ENCODE measurements around the gene TMEM270.
A peak's percentile ranks its signal among the peaks of the same experiment; 100 is the strongest.
"Not testable (repeated sequence)": the region's sequence is repeated elsewhere in the genome, so short reads cannot be mapped to it uniquely, and the experiment has no call there.

The TMEM270 gene

DNA sequence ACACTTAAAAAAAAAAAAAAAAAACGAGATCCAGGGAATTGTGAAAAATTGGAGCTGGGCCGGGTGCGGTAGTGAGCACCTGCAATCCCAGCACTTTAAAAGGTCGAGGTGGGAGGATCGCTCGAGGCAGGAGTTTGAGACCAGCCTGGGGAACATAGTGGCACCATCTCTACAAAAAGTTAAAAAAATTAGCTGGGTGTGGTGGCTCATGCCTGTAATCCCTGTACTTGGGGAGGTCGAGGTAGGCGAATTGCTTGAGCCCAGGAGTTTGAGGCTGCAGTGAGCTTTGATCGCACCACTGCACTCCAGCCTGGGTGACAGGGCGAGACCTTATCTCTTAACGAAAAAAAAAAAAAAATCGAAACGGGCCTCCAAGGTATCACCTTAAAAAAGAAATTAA, 28.2 kb upstream of the TMEM270 start:
- DNase-seq (ENCODE audit: low spot score), result no peak

DNA sequence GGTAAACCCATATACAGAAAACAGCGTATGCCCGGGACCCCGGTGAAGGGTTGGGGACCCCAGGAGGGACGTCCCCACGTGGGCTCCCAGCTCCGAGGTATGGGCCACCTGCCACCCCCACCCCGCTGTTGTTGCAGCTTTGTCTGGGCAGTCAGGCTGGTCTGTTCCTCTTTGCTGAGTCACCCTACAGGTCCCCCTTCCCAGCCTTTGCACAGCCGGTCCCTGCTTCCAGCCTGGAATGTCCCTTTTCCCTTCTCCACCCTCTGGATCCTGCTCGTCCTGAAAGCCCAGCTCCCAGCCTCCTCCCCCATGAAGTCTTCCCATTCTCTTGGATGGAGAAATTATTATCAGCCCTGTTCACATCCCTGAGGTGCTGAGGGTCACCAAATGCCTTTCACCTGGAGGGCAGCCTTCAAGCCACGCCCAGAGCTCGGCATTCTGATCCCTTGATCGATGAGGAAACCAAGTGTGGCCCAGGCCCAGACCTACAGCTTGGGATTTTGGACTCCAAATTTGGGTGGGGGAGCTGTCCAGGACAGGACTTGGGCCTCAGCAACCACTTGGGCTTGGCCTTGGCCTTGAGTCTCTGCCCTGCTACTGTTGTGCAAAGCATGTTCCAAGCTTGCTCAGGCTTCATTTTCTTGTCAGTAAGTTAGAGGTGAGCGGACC, 27.6 kb upstream of the TMEM270 start:
- no peak for DNase-seq (ENCODE audit: low spot score)

DNA sequence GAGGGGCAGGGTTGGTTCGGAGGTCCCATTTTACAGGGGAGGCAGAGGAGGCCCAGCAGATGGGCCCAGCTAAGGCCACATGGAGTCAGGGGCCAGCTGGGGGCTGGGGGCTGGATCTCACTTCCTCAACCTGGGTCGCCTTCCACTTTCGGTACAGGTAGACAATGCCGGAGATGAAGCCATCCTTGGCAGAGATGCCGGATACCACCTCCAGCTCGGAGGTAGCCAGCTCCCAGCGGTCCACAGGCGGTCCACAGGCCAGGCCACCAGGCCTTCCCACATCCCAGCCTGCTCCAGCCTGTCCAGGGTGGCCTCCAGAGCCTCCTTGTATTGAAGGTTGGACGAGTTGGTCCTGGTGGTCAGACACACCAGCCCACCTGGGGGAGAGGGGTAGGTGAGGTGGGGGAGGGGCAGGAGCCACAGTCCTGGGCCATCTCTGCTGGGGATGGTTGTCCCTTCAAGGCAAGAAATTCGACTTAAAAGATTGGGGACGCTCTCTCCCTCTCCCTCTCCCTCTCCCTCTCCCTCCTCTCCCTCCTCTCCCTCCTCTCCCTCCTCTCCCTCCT, 26.2 kb upstream of the TMEM270 start:
- DNase-seq (ENCODE audit: low spot score), result no peak

DNA sequence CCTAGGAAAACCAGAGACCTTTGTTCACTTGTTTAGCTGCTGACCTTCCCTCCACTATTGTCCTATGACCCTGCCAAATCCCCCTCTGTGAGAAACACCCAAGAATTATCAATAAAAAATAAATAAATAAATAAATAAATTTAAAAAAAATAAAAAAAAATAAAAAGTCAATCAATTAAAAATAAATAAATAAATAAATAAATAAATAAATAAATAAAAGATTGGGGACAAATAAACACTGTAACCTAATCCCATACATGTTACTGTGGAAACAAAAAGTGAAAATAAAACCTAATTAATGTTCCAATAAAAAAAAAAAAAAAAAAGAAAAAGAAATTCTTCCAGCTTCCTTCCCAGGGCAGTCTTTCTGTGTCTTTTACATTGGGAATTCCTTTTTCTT, 23.8 kb upstream of the TMEM270 start:
- DNase-seq (ENCODE audit: low spot score), result not testable (repeated sequence)

DNA sequence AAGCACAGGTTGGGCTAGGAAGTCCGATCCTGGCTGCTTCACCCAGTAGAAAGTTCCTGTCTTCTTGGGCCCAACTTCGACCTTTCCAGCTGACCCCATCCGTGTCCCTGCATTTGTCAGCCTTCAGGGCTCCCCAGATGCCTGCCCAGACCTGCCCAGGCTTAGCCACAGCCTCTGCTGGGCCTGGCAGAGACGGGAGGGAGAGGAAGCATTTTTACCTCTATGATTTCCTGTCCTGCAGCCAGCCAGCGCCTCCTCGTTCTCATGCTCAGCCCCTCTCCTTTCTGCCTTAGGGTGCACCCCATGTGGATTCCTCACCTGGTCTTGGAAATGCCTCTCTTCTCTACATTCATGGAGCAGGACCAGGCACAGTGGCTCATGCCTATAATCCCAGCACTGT, 22.3 kb upstream of the TMEM270 start:
- no peak for DNase-seq (ENCODE audit: low spot score)

DNA sequence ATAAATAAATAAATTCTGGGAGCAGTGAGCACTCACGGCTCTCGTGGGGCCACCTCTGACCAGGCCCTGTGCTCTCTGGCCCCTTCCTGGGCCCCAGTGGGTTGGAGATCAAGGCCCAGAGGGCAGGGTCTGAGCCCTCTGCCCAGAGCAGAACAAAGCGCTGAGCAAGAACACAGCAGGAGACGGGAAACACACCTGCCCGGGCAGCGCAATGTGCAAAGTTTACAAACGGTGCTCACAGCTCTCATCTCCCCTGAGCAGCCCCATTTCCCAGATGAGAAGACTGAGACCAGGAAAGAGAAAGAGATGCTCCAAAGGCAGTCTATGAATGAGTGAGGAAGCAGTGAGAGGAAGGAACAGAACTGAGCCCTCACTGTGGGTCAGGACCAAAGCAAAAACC, 21.7 kb upstream of the TMEM270 start:
- no peak for DNase-seq (ENCODE audit: low spot score)

DNA sequence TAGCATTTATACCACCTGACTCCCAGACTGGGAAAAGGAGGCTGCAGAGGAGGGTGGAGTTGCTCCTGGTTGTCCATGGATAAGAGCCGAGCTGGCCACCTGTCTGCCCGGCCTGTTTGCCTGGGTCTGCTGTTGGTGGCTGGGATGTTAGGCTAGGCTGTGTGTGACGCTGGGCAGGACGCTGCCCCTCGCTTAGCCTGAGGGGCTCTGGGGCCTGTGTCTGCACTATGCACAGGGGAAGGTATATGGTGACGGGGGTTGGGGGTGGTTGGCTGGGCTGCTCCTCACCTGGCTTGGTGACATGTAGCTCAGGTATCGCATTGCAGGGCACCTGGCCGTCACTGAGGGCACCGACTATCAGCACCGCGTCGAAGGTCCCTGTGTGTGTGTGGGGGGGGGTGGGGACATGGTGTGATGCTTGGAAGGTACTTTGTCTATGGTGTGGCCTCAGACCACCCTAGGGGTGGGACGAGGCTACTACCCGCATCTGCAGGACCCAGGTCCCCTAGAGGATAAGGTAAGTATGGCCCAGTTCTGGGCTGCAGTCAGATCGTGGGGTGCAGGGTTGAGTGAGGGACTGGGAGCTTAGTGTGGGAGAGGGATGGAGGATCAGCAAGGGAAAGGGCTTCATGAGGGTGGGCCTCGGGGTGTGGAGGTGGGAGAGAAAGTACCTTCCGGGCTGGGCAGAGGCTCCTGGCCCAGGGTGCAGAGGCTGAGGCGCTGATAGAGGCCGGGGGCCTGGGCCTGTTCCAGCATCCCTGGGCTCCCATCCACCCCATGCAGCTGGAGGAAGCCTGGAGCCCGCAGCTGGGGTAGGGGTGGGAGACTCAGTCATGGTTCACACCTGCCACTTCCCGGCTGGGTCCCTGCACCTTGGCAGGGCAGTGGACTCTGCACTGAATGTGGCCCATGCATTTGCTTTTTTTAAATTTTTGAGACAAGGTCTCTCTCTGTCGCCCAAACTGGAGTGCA, 20.9 kb upstream of the TMEM270 start:
- DNase-seq (ENCODE audit: low spot score), result peak; percentile 68

DNA sequence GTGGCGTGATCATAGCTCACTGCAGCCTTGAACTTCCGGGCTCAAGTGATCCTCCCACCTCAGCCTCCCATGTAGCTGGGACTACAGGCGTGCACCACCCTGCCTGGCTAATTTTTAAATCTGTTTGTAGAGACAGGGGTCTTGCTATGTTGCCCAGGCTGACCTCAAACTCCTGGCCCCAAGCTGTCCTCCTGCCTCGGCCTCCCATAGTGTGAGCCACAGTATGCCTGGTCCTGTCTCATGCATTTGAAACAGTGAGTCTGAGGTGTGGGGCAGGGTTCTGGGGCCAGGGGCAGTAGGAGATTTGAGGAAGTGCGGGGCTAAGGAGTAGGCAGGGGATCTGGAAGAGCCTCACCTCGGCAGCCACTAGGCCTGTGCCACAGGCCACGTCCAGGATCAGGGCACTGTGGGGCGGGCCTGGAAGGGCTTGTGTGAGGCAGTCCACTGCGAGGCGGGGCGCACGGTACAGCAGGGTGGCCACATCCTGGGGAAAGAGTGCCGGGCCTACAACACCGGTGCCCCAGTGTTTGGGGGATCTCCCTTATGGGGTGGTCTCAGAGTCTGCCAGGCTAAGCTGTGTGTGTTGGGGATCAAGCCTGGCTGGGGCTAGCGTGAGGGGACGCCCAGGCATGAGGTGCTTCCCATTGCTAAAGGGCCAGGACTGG, 20.1 kb upstream of the TMEM270 start:
- no peak for DNase-seq (ENCODE audit: low spot score)

DNA sequence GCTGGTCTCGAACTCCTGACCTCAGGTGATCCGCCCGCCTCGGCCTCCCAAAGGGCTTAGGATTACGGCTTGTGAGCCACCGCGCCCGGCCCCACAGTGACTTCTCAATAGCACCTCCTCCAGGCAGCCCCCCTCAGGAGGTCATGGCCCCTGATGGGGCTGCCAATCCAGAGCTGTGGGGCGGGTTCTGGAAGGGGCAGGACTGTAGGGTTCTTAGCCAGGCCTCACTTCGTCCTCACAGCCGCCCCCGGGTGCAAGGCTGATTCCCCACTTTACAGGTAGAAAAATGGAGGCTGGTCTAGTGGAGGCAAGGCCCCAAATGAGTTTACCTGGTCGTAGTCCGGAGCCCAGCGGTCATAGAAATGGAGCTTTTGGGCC, 19.3 kb upstream of the TMEM270 start:
- no peak for DNase-seq (ENCODE audit: low spot score)

DNA sequence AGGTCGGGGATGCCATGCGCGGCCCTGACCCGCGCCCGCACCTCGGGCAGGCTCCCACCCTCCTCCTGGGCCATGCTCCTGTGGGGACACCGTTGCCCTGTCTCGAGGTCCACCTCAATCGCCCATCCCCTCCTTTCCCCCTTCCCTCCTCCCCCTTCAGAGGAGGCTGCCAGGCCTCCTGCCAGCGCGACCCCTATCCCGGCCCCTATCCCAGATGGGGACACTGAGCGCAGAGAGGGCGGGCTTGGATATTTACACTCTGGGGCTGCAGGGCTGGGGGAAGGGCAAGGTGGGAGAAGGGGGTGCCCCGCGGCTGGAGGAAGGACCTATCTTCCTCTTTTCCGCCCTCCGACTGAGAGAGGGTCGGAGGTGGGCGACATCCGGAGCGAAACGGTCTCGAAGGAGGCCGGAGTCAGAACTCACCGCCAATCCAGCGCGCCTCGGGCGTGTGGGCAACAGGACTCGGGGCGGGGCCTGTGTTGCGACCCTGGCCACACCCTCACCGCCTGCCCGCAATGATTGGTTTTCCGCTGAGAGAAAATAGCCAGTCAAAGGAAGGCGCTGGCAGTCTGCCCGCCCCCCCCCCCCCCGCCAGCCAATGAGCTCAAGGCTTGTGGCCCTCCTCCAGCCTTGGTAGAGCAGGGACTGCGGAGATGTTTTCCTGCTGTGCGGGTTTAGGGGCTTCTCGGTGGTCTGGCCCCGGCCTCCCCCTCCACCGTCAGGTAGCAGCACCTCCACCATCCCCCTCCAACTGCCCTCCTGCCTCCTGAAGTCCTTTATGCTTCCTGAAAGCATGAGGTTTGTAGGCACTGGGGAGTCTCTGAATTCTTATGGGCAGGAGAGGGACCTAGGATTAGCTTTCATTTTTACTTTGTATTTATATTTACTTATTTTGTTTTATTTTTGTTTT, 18.6 kb upstream of the TMEM270 start, which contains the start of gene METTL27:
TSS of gene METTL27 (minus strand) at position 450 of the 910 bp plus-strand sequence. CDS start at position 74, 376 bp downstream.
- DNase-seq (ENCODE audit: low spot score), result peak; percentile 97

DNA sequence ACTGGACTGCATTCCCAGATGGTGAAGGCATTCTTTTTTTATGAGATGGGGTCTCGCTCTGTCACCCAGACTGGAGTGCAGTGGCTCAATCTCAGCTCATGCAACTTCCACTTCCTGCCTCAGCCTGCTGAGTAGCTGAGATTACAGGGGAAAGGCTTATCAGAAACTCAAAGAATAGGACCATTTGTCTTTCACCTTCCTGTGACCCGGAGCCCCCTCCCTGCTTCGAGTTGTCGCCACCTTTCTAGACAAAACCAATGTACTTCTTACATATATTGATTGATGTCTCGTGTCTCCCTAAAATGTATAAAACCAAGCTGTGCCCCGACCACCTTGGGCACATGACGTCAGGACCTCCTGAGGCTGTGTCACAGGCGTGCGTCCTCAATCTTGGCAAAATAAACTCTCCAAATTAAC, 16.8 kb upstream of the TMEM270 start:
- DNase-seq (ENCODE audit: low spot score), result peak; percentile 38

DNA sequence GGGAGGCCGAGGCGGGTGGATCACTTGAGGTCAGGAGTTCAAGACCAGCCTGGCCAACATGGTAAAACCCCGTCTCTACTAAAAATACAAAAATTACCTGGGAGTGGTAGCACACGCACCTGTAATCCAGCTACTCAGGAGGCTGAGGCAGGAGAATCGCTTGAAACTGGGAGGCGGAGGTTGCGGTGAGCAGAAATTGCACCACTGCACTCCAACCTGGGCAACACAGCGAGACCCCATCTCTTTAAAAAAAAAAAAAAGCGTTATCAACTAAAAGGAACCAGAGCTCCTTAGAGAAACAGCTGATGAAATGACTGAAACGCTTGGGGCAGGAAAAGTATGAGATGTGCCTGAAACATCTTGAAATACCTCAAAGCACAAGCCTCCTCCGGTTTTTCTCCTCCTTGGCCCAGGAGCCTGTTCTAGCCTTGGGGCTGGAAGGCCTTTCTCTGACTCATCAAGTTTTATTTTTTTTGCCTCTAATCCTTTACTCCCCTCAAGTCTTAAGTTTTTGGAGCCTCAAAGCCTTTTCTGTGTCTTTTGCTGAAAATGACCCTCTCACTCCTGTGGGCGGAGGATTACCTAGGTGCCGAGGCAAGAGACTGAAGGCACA, 16.0 kb upstream of the TMEM270 start:
- DNase-seq (ENCODE audit: low spot score), result no peak

DNA sequence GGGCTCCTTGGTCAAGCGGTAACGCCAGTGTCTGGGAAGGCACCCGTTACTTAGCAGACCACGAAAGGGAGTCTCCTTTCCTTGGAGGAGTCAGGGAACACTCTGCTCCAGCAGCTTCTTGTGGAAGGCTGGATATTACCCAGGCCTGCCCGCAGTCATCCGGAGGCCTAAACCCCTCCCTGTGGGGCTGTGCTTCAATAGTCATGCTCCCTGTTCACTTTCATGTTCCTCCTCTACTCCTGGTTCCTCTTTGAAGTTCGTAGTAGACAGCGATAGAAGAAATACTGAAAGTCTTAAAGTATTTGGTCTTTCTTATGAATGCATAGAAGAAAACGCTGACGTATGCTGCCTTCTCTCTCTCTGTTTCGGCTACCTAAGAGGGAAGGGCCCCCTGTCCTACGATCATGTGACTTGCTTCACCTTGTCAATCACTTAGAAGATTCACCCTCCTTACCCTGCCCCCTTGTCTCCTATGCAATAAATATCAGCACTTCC, 15.2 kb upstream of the TMEM270 start:
- not testable (repeated sequence) for DNase-seq (ENCODE audit: low spot score)

DNA sequence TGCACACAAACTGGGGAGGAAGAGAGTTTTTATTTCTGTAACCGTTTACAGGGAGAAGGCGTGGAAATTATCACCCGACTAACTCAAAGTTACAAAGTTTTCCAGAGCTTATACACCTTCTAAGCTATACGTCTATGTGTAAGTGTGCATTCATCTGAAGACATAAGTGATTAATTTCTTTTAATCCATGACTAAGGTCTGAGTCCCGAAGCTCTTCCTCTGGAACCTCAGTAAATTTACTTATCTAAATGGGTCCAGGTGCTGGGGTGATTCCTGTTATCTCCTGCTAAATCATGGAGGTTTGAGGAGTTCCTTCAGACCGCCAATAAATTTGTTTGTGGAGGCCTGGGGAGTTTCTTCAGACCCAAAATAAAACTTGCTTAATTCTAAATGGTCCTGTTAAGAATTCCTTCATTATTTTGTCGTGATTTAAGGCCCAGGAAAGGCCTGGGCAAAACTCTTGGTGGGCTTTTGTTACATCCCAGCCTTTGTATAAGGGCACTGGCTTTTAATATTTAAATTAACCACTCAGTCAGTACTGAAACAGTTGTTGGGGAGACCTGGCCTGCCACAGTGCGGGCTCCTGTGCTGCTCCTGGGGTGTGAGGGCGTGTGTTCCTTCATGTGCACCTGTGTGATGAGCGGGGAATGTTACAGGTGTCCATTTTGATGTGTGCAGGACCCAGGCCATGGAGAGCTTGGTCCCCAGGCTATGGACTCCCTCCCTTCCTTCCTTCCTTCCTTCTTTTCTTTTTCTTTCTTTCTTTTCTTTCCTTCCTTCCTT, 12.8 kb upstream of the TMEM270 start:
- DNase-seq (ENCODE audit: low spot score), result no peak

DNA sequence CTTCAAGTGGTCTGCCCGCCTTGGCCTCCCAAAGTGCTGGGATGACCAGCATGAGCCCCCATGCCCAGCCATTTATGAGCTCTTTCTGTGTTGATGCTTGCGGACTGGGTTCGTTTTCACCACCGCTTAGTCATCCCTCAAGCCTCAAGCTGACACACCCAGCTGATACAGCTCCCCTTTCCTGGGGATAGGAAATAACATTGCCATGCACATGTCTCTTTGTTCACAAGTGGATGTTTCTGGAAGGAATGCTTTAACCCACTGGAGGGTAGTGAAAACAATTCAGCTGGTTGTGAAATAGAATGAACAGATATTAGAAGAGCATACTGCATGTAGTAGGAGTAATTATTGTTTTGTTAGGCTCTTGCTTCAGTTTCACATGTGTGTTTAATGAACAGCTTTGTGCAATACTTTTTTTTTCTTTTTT, 10.2 kb upstream of the TMEM270 start:
- no peak for DNase-seq (ENCODE audit: low spot score)

DNA sequence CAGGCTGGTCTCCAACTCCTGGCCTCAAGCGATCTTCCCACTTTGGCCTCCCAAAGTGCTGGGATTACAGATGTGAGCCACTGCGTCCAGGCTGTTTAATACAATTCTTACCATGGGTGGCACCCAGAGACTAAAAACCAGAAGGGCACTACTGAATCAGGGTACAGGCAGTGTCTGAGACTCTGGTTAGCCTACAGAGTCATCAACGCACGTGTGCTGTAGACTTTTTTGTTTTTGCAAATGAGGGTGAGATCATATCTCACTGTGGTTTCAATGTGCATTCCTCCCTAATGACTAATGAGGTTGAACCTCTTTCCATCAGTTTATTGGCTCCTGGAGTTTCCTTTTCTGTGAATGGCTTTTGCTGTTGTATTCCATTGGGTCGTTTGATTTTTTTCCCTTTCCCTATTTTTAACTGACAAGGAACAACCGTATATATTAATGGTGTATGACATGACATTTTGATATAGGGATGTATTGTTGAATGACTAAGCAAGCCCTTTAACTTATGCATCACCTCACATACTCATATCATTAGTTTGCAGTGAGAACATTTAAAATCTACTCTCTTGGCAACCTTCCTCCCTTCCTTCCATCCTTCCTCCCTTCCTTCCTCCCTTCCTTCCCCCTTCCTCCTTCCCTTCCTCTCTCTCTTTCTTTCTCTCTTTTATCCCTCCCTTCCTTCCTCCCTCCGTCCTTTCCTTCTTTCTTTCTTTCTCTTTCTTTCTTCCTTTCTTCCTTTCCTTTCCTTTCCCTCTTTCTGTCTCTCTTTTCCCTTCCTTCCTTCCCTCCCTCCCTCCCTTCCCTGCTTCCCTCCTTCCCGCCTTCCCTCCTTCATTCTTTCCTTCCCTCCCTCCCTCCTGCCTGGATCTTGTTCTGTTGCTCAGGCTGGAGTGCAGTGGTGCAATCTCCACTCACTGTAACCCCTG, 9.3 kb upstream of the TMEM270 start:
- peak; percentile 93 for DNase-seq (ENCODE audit: low spot score)

DNA sequence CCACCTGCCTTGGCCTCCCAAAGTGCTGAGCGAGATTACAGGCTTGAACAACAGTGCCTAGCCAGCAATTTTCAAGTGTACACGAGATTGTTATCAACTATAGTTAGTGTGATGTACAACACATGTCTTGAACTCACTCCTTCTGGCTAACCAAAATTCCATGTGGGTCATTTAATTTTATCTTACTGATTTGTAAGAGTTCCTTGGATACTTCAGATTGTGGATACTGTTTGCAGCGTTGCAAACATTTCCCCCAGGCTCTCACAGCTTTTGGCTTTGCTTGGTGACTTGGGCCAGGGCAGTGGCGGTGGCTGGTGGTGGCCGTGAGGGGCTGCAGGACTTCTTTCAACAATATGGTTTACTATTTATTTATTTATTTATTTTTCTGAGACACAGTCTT, 8.5 kb upstream of the TMEM270 start:
- no peak for DNase-seq (ENCODE audit: low spot score)

DNA sequence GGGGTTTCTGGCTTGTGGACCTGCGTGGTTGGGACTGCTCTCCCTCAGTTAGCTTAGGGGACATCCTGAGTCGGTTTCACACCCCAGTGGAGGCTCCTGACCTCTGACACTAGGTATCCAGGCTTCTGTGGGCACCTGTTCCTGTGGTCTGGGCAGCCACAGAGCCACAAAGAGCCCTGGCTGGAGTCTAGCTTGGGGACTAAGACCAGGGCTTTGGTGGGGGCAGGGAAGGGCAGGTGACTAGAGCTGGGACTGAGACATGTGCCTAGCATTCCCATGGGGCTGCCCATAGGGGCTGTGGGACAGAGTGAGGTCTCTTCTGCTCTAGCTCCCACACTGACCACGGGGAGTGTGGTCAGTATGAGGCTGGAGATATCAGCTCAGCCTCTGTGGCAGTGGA, 4.0 kb upstream of the TMEM270 start:
- DNase-seq (ENCODE audit: low spot score), result no peak

DNA sequence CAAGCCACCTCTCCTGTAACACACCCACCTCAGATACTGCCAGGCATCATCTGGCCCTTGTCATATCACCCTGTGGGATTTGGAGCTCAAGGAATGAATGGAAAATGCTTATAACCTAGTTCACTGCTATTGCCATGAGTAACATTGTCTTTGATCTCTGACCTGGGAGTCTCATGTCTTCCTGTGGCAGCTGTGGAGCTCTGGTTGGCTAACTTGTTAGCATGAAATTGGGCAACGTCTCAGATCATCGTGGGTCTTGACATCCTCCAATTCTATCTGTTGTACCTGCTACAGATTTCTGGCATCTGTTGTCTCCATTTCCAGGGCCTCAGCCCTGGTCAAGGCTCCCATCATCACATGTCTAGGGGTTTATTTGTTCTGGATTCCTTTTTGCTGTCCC, 2.2 kb upstream of the TMEM270 start:
- peak; percentile 41 for DNase-seq (ENCODE audit: low spot score)
